Measurements from ENCODE around the gene SLIT3.

The SLIT3 gene

GRCh38 chr5:168830833-168831232 is 470.1 kb downstream of the SLIT3 start:
- Histone ChIP-seq H3K4me3 (replicated peaks; ENCODE audit: insufficient read depth, low read length) (no peak overlapping the region), H3K27me3 (ENCODE audit: insufficient read depth, poor library complexity, severe bottlenecking) (no peaks in the 10 kb centered on the region), H3K27ac (replicated peaks) (no peak overlapping the region)
- DNase-seq (ENCODE audit: low read depth in 1 of 2, low spot score in 1 of 2), result no peak
- TF ChIP-seq POLR2AphosphoS5 (IDR thresholded peaks at IDR 0.05; ENCODE audit: low read depth) (no peak), SPI1 (IDR thresholded peaks at IDR 0.05; ENCODE audit: borderline replicate concordance, low read depth) (no peak), GABPA (IDR thresholded peaks at IDR 0.05; ENCODE audit: low read depth) (no peak)
- TF ChIP-seq, protein P1, sequence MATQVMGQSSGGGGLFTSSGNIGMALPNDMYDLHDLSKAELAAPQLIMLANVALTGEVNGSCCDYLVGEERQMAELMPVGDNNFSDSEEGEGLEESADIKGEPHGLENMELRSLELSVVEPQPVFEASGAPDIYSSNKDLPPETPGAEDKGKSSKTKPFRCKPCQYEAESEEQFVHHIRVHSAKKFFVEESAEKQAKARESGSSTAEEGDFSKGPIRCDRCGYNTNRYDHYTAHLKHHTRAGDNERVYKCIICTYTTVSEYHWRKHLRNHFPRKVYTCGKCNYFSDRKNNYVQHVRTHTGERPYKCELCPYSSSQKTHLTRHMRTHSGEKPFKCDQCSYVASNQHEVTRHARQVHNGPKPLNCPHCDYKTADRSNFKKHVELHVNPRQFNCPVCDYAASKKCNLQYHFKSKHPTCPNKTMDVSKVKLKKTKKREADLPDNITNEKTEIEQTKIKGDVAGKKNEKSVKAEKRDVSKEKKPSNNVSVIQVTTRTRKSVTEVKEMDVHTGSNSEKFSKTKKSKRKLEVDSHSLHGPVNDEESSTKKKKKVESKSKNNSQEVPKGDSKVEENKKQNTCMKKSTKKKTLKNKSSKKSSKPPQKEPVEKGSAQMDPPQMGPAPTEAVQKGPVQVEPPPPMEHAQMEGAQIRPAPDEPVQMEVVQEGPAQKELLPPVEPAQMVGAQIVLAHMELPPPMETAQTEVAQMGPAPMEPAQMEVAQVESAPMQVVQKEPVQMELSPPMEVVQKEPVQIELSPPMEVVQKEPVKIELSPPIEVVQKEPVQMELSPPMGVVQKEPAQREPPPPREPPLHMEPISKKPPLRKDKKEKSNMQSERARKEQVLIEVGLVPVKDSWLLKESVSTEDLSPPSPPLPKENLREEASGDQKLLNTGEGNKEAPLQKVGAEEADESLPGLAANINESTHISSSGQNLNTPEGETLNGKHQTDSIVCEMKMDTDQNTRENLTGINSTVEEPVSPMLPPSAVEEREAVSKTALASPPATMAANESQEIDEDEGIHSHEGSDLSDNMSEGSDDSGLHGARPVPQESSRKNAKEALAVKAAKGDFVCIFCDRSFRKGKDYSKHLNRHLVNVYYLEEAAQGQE (IDR thresholded peaks at IDR 0.05; ENCODE audit: insufficient replicate concordance, low read depth), result no peak
- TF ChIP-seq, protein P2, sequence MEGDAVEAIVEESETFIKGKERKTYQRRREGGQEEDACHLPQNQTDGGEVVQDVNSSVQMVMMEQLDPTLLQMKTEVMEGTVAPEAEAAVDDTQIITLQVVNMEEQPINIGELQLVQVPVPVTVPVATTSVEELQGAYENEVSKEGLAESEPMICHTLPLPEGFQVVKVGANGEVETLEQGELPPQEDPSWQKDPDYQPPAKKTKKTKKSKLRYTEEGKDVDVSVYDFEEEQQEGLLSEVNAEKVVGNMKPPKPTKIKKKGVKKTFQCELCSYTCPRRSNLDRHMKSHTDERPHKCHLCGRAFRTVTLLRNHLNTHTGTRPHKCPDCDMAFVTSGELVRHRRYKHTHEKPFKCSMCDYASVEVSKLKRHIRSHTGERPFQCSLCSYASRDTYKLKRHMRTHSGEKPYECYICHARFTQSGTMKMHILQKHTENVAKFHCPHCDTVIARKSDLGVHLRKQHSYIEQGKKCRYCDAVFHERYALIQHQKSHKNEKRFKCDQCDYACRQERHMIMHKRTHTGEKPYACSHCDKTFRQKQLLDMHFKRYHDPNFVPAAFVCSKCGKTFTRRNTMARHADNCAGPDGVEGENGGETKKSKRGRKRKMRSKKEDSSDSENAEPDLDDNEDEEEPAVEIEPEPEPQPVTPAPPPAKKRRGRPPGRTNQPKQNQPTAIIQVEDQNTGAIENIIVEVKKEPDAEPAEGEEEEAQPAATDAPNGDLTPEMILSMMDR (IDR thresholded peaks at IDR 0.05; ENCODE audit: insufficient read depth, low read length), result no peak

DNA sequence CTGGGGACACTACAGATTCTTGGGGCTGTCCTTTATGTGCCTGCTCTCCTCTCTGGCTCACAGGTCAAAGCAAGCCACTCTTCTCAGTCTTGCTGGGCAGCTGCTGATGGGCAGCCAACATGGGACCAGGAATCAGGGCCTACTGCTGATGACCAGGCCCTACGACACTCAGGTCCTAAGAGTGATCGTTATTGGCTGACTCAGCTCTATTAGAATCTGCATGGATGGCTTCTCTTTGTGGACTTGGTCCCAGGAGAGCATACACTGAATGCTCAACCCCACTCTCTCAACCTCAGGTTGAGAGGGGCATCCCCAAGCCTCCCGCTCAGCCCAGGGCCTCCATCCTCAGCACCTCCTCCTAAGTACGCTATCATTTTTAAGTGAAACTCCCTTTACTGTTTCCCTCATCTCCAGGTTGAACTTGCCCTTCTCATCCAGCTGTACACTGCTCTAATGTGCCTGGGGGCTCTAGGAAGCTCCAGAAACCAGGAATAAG is 471.0 kb downstream of the SLIT3 start:
- no peaks in the 10 kb centered on the region for H3K27me3 ChIP-seq (ENCODE audit: insufficient read depth, poor library complexity, severe bottlenecking)
- H3K27ac ChIP-seq (replicated peaks), result no peak overlapping the region
- DNase-seq (ENCODE audit: low read depth in 1 of 2, low spot score in 1 of 2), result no peak
- TF ChIP-seq GABPA (IDR thresholded peaks at IDR 0.05; ENCODE audit: low read depth), result no peak
- TF ChIP-seq, protein P2 (IDR thresholded peaks at IDR 0.05; ENCODE audit: insufficient read depth, low read length), result no peak
- TF ChIP-seq POLR2AphosphoS5 (IDR thresholded peaks at IDR 0.05; ENCODE audit: low read depth), result no peak
- TF ChIP-seq SPI1 (IDR thresholded peaks at IDR 0.05; ENCODE audit: borderline replicate concordance, low read depth), result no peak
- TF ChIP-seq, protein P1 (IDR thresholded peaks at IDR 0.05; ENCODE audit: insufficient replicate concordance, low read depth), result no peak
- H3K4me3 ChIP-seq (replicated peaks; ENCODE audit: insufficient read depth, low read length), result no peak overlapping the region

- no peak for TF ChIP-seq POLR2AphosphoS5 (IDR thresholded peaks at IDR 0.05; ENCODE audit: low read depth)
- Histone ChIP-seq H3K4me3 (replicated peaks; ENCODE audit: insufficient read depth, low read length) (no peak overlapping the region), H3K27ac (replicated peaks) (no peak overlapping the region), H3K27me3 (ENCODE audit: insufficient read depth, poor library complexity, severe bottlenecking) (no peaks in the 10 kb centered on the region)
- no peak for DNase-seq (ENCODE audit: low read depth in 1 of 2, low spot score in 1 of 2)
Measured at GRCh38 chr5:168829044-168829443, 471.9 kb downstream of the SLIT3 start.

GRCh38 chr5:168827636-168828035 is 473.3 kb downstream of the SLIT3 start:
- no peak for DNase-seq (ENCODE audit: low read depth in 1 of 2, low spot score in 1 of 2)
- TF ChIP-seq POLR2AphosphoS5 (IDR thresholded peaks at IDR 0.05; ENCODE audit: low read depth) (no peak), SPI1 (IDR thresholded peaks at IDR 0.05; ENCODE audit: borderline replicate concordance, low read depth) (no peak), GABPA (IDR thresholded peaks at IDR 0.05; ENCODE audit: low read depth) (no peak)
- TF ChIP-seq, protein P1 (IDR thresholded peaks at IDR 0.05; ENCODE audit: insufficient replicate concordance, low read depth), result no peak
- TF ChIP-seq, protein P2 (IDR thresholded peaks at IDR 0.05; ENCODE audit: insufficient read depth, low read length), result no peak
- H3K4me3 ChIP-seq (replicated peaks; ENCODE audit: insufficient read depth, low read length), result no peak overlapping the region
- H3K27ac ChIP-seq (replicated peaks), result no peak overlapping the region
- H3K27me3 ChIP-seq (ENCODE audit: insufficient read depth, poor library complexity, severe bottlenecking), result no peaks in the 10 kb centered on the region
